BJ (cell line): ENCODE results near the gene NFAM1. TPM values are rescaled to one million over a fixed set of nuclear protein-coding genes. Genes with fewer than 3 reads are reported as not detected.

Experiments used
- CTCF ChIA-PET: fragments of 350-600 bp; formaldehyde crosslinking; extraction: SDS; loops from one replicate; lab custom pipeline; 2021; ENCODE audit warnings: antibody characterized with exemption, inconsistent platforms; lab: Yijun Ruan, JAX
- POLR2A ChIA-PET: fragments of 300-600 bp; sonication (Branson Sonifier 250); formaldehyde crosslinking; extraction: SDS; loops from one replicate; lab custom pipeline; 2021; ENCODE audit warnings: antibody characterized with exemption; lab: Charles Lee
- DNase-seq: peaks from one replicate; pipeline ENCODE4 v3.0.0-alpha.2; 2011; ENCODE audit warnings: low read depth
- H3K27me3 ChIP-seq: 2 replicates; pipeline ENCODE4 v1.6.0; 2011; ENCODE audit warnings: low read length; ENCODE audit not compliant: control insufficient read depth, insufficient read depth
- H3K36me3 ChIP-seq: 2 replicates; pipeline ENCODE4 v1.5.1; 2011; ENCODE audit warnings: low read length; ENCODE audit not compliant: control insufficient read depth, insufficient read depth
- H3K4me3 ChIP-seq: 2 replicates; pipeline ENCODE4 v1.5.1; 2011; ENCODE audit warnings: low read depth, mild to moderate bottlenecking, control low read depth, low read length
- CTCF ChIP-seq: IDR thresholded peaks from 2 replicates; pipeline ENCODE4 v1.5.1; 2011; ENCODE audit warnings: low read depth, mild to moderate bottlenecking, control low read depth, inconsistent platforms, low read length, moderate library complexity; ENCODE audit not compliant: insufficient read depth
- polyA plus RNA-seq: library from polyadenylated mRNA; depleted of rRNA; stranded (reverse); fragments of >200 nt; gene quantifications from 2 replicates; pipeline ENCODE4 v1.2.3, GENCODE V29; 2011

The NFAM1 gene
- polyA plus RNA-seq, 1 experiment = 0.01 TPM

DNA sequence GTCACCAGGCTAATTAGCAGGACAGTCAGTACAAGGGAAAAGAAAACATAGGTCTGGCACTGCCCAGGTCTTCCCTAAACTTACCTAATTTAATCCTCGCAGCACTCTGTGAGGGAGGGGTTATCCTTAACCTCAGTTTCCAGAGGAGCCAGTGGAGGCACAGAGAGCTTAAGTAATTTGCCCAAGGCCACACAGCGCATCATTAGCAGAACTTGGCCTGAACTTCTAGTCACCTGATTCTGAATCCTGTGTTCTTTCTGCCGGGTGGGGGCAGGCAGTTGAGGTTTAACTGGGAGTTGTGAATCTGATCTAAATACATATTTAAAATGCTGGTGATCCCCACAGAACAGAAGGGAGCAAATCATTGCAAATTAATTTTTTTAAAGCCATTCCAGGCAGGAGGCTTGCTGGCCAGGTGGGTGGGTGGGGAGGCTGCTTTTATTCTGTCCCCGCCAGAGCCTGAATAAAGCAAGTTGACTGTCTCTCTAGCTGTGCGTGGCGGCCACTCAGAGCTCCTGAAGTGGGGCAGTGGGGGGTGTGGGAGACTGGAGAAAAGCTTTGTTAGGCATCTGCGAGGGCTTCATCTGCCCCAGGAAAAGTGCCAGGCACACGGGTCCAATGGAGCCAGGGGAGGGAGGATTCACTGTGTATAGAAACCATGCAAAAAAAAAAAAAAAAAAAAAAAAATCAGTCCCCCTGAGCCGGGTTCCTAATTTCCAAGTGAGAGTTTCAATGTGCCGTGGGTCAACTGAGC, 66.1 kb downstream of the NFAM1 start:
- ChIA-PET CTCF (interaction anchor here (1.3 to 2.1 kb wide), 3 partner anchors 13 to 197 kb away, joined by 4 to 6 read pairs (median 4); no protein-coding TSS in a partner anchor), POLR2A (no interaction called here)
- DNase-seq = no peak

GRCh38 chr22:42365111-42365865, 66.9 kb downstream of the NFAM1 start:
- TF ChIP-seq CTCF = no peak
- Histone ChIP-seq H3K4me3 (no peak overlapping the region), H3K27me3 (peaks cover 34% of the 10 kb centered on the region), H3K36me3 (no peaks in the 10 kb centered on the region)
- POLR2A ChIA-PET = no interaction called here
- DNase-seq = no peak
- CTCF ChIA-PET = interaction anchor here (1.5 to 2.1 kb wide), 2 partner anchors 12 to 71 kb away, joined by 4 to 6 read pairs; no protein-coding TSS in a partner anchor

More for the DNA sequence above, 66.1 kb downstream of the NFAM1 start:
- Histone ChIP-seq H3K4me3 (no peak overlapping the region), H3K36me3 (no peaks in the 10 kb centered on the region), H3K27me3 (peaks cover 34% of the 10 kb centered on the region)
- no peak for TF ChIP-seq CTCF

- ChIA-PET POLR2A (interaction anchor here (0.6 kb wide), 1 partner anchor 11 kb away, joined by 4 read pairs; no protein-coding TSS in a partner anchor), CTCF (interaction anchor here (2.1 kb wide), 1 partner anchor 72 kb away, joined by 6 read pairs; no protein-coding TSS in a partner anchor)
- H3K4me3 ChIP-seq = no peak overlapping the region
- H3K36me3 ChIP-seq = no peaks in the 10 kb centered on the region
- peaks cover 34% of the 10 kb centered on the region for H3K27me3 ChIP-seq
- no peak for TF ChIP-seq CTCF
- DNase-seq = no peak
These were observed 67.5 kb downstream of the NFAM1 start for GRCh38 chr22:42364604-42365110.

DNA sequence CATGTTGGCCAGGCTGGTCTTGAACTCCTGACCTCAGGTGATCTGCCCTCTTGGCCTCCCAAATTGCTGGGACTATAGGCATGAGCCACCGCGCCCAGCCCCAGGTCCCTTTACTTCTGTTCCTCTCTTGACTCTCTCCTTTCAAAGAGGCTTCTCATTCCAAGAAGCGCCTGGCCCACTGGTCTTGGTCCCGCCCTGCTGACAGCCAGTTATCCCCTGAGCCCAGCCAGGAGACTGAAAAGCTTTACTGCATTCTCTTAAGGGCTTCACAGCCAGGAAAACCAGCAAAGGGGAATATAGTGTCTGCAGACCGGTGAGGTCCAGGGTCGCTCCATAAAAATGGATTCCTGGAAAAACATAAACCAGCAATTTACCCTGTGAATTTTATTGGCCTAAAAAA, 68.3 kb downstream of the NFAM1 start:
- Histone ChIP-seq H3K27me3 (peaks cover 34% of the 10 kb centered on the region), H3K36me3 (no peaks in the 10 kb centered on the region), H3K4me3 (no peak overlapping the region)
- CTCF ChIA-PET = interaction anchor here (2.1 kb wide), 1 partner anchor 72 kb away, joined by 6 read pairs; no protein-coding TSS in a partner anchor
- no peak for TF ChIP-seq CTCF
- DNase-seq = no peak
- POLR2A ChIA-PET = interaction anchor here (0.6 kb wide), 1 partner anchor 10 kb away, joined by 4 read pairs; no protein-coding TSS in a partner anchor
